ENCODE measurements around the gene IGSF22. TPM values are rescaled to one million over a fixed set of nuclear protein-coding genes. Genes with fewer than 3 reads are reported as not detected.

The IGSF22 gene
- total and polyA plus RNA-seq, 2 of the 13 experiments (the other 11 are each of a cell fraction or from before 2014, with no cell fraction given): not detected

- no peak for ATAC-seq
- Histone ChIP-seq H3K4me2 (ENCODE audit: low read depth, low read length) (no peak overlapping the region), H3K9ac (ENCODE audit: insufficient read depth, low read depth, low read length) (no peak overlapping the region), H3K36me3 (replicated peaks in 1 of 2; ENCODE audit: control insufficient read depth in 1 of 2, insufficient read depth in 2 of 2, low read length in 2 of 2) (no peaks in the 10 kb centered on the region), H3K79me2 (ENCODE audit: insufficient read depth, low read length) (no peaks in the 10 kb centered on the region), H3K9me3 (ENCODE audit: low read length) (no peaks in the 10 kb centered on the region), H3K27me3 (ENCODE audit: control insufficient read depth in 1 of 2, insufficient read depth in 2 of 2, low read length in 2 of 2) (peaks cover 5 to 26% of the 10 kb centered on the region in 2 experiments; a peak in 3 of 5 replicates), H3K27ac (ENCODE audit: extremely low read length, insufficient read depth, low read length) (no peak overlapping the region), H2AFZ (ENCODE audit: low read length) (no peak overlapping the region), H4K20me1 (ENCODE audit: insufficient read depth, low read length) (no peaks in the 10 kb centered on the region), H3K4me3 (replicated peaks in 1 of 3; ENCODE audit: insufficient read depth in 1 of 3, low read depth in 2 of 3, low read length in 3 of 3) (no peak overlapping the region), H3K4me1 (ENCODE audit: insufficient read depth, low read length) (peaks cover 9% of the 10 kb centered on the region)
- POLR2A ChIA-PET: no interaction called here
- no peak for FAIRE-seq
- CTCF ChIA-PET (ENCODE audit: low intra/inter-chr PET ratio, low total read pairs): no interaction called here
- in situ Hi-C loops (cut with HindIII; ENCODE audit: extremely low pct_ligation_motif_present, low pct_unique_long_range_greater_than_20kb) (no loop called here), intact Hi-C loops (cut with micrococcal nuclease; ENCODE audit: unreplicated experiment) (no loop called here)
- 0% methylated on average over 3 of the region's 3 CpGs for WGBS (ENCODE audit: low lambda C conversion rate)
- no peak for TF ChIP-seq KAT8 (CRISPR knock-in tag; IDR thresholded peaks at IDR 0.05)
- TF ChIP-seq ZBTB43 (CRISPR knock-in tag; conservative IDR thresholded peaks at IDR 0.05): no peak
- no peak for TF ChIP-seq TEF (CRISPR knock-in tag; IDR thresholded peaks at IDR 0.05)
- TF ChIP-seq ATF7-NPFF (CRISPR knock-in tag; IDR thresholded peaks at IDR 0.05; ENCODE audit: low read depth): no peak
- no peak for TF ChIP-seq ADNP (CRISPR knock-in tag; IDR thresholded peaks at IDR 0.05)
- TF ChIP-seq PRDM10 (CRISPR knock-in tag; IDR thresholded peaks at IDR 0.05; ENCODE audit: low read depth): no peak
- no peak for TF ChIP-seq HMG20A (CRISPR knock-in tag; IDR thresholded peaks at IDR 0.05; ENCODE audit: borderline replicate concordance)
- no peak for TF ChIP-seq NR2F2 (IDR thresholded peaks at IDR 0.05; ENCODE audit: borderline replicate concordance, low read depth)
- no peak for TF ChIP-seq ZNF83 (CRISPR knock-in tag; IDR thresholded peaks at IDR 0.05; ENCODE audit: borderline replicate concordance)
- no peak for TF ChIP-seq DR1 (CRISPR knock-in tag; IDR thresholded peaks at IDR 0.05)
- TF ChIP-seq ZBTB42 (CRISPR knock-in tag; IDR thresholded peaks at IDR 0.05): no peak
- TF ChIP-seq FOXK1 (CRISPR knock-in tag; IDR thresholded peaks at IDR 0.05; ENCODE audit: borderline replicate concordance, low read depth): no peak
- no peak for TF ChIP-seq ZNF446 (CRISPR knock-in tag; IDR thresholded peaks at IDR 0.05)
- TF ChIP-seq PRDM4 (CRISPR knock-in tag; IDR thresholded peaks at IDR 0.05; ENCODE audit: borderline replicate concordance): no peak
- no peak for TF ChIP-seq E2F1 (CRISPR knock-in tag; IDR thresholded peaks at IDR 0.05)
- no TSS peak for BruUV-seq (replicated peaks)
- DNase-seq (ENCODE audit: low spot score): no peak
Observed at GRCh38 chr11:18773681-18774080, 47.7 kb upstream of the IGSF22 start.

Measured in HepG2 (cell line).